Measurements from ENCODE around the gene GANC.

- TF ChIP-seq CREB1 (CRISPR knock-in tag; IDR thresholded peaks at IDR 0.05; ENCODE audit: low read depth) (no peak), POLR2AphosphoS5 (IDR thresholded peaks at IDR 0.05; ENCODE audit: low read depth) (no peak), JUNB (IDR thresholded peaks at IDR 0.05; ENCODE audit: unreplicated experiment) (no peak), EZH2 (IDR thresholded peaks at IDR 0.05; ENCODE audit: low read depth, unreplicated experiment) (no peak), EZH2phosphoT487 (IDR thresholded peaks at IDR 0.05; ENCODE audit: unreplicated experiment) (no peak), NANOG (IDR thresholded peaks at IDR 0.05; ENCODE audit: borderline replicate concordance) (no peak), STAT1 (IDR thresholded peaks at IDR 0.05; ENCODE audit: unreplicated experiment) (no peak), ZNF331 (CRISPR knock-in tag; IDR thresholded peaks at IDR 0.05; ENCODE audit: low read depth) (no peak), ZNF114 (CRISPR knock-in tag; IDR thresholded peaks at IDR 0.05) (no peak)
- TF ChIP-seq, protein P1, sequence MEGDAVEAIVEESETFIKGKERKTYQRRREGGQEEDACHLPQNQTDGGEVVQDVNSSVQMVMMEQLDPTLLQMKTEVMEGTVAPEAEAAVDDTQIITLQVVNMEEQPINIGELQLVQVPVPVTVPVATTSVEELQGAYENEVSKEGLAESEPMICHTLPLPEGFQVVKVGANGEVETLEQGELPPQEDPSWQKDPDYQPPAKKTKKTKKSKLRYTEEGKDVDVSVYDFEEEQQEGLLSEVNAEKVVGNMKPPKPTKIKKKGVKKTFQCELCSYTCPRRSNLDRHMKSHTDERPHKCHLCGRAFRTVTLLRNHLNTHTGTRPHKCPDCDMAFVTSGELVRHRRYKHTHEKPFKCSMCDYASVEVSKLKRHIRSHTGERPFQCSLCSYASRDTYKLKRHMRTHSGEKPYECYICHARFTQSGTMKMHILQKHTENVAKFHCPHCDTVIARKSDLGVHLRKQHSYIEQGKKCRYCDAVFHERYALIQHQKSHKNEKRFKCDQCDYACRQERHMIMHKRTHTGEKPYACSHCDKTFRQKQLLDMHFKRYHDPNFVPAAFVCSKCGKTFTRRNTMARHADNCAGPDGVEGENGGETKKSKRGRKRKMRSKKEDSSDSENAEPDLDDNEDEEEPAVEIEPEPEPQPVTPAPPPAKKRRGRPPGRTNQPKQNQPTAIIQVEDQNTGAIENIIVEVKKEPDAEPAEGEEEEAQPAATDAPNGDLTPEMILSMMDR (conservative IDR thresholded peaks at IDR 0.05; ENCODE audit: low read depth in 2 of 2): no peak
- TF ChIP-seq, protein P2, sequence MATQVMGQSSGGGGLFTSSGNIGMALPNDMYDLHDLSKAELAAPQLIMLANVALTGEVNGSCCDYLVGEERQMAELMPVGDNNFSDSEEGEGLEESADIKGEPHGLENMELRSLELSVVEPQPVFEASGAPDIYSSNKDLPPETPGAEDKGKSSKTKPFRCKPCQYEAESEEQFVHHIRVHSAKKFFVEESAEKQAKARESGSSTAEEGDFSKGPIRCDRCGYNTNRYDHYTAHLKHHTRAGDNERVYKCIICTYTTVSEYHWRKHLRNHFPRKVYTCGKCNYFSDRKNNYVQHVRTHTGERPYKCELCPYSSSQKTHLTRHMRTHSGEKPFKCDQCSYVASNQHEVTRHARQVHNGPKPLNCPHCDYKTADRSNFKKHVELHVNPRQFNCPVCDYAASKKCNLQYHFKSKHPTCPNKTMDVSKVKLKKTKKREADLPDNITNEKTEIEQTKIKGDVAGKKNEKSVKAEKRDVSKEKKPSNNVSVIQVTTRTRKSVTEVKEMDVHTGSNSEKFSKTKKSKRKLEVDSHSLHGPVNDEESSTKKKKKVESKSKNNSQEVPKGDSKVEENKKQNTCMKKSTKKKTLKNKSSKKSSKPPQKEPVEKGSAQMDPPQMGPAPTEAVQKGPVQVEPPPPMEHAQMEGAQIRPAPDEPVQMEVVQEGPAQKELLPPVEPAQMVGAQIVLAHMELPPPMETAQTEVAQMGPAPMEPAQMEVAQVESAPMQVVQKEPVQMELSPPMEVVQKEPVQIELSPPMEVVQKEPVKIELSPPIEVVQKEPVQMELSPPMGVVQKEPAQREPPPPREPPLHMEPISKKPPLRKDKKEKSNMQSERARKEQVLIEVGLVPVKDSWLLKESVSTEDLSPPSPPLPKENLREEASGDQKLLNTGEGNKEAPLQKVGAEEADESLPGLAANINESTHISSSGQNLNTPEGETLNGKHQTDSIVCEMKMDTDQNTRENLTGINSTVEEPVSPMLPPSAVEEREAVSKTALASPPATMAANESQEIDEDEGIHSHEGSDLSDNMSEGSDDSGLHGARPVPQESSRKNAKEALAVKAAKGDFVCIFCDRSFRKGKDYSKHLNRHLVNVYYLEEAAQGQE (IDR thresholded peaks at IDR 0.05; ENCODE audit: unreplicated experiment): no peak
- TF ChIP-seq, protein P3, sequence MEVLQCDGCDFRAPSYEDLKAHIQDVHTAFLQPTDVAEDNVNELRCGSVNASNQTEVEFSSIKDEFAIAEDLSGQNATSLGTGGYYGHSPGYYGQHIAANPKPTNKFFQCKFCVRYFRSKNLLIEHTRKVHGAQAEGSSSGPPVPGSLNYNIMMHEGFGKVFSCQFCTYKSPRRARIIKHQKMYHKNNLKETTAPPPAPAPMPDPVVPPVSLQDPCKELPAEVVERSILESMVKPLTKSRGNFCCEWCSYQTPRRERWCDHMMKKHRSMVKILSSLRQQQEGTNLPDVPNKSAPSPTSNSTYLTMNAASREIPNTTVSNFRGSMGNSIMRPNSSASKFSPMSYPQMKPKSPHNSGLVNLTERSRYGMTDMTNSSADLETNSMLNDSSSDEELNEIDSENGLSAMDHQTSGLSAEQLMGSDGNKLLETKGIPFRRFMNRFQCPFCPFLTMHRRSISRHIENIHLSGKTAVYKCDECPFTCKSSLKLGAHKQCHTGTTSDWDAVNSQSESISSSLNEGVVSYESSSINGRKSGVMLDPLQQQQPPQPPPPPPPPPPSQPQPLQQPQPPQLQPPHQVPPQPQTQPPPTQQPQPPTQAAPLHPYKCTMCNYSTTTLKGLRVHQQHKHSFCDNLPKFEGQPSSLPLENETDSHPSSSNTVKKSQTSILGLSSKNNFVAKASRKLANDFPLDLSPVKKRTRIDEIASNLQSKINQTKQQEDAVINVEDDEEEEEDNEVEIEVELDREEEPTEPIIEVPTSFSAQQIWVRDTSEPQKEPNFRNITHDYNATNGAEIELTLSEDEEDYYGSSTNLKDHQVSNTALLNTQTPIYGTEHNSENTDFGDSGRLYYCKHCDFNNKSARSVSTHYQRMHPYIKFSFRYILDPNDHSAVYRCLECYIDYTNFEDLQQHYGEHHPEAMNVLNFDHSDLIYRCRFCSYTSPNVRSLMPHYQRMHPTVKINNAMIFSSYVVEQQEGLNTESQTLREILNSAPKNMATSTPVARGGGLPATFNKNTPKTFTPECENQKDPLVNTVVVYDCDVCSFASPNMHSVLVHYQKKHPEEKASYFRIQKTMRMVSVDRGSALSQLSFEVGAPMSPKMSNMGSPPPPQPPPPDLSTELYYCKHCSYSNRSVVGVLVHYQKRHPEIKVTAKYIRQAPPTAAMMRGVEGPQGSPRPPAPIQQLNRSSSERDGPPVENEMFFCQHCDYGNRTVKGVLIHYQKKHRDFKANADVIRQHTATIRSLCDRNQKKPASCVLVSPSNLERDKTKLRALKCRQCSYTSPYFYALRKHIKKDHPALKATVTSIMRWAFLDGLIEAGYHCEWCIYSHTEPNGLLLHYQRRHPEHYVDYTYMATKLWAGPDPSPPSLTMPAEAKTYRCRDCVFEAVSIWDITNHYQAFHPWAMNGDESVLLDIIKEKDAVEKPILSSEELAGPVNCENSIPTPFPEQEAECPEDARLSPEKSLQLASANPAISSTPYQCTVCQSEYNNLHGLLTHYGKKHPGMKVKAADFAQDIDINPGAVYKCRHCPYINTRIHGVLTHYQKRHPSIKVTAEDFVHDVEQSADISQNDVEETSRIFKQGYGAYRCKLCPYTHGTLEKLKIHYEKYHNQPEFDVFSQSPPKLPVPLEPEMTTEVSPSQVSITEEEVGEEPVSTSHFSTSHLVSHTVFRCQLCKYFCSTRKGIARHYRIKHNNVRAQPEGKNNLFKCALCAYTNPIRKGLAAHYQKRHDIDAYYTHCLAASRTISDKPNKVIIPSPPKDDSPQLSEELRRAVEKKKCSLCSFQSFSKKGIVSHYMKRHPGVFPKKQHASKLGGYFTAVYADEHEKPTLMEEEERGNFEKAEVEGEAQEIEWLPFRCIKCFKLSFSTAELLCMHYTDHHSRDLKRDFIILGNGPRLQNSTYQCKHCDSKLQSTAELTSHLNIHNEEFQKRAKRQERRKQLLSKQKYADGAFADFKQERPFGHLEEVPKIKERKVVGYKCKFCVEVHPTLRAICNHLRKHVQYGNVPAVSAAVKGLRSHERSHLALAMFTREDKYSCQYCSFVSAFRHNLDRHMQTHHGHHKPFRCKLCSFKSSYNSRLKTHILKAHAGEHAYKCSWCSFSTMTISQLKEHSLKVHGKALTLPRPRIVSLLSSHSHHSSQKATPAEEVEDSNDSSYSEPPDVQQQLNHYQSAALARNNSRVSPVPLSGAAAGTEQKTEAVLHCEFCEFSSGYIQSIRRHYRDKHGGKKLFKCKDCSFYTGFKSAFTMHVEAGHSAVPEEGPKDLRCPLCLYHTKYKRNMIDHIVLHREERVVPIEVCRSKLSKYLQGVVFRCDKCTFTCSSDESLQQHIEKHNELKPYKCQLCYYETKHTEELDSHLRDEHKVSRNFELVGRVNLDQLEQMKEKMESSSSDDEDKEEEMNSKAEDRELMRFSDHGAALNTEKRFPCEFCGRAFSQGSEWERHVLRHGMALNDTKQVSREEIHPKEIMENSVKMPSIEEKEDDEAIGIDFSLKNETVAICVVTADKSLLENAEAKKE (CRISPR knock-in tag; IDR thresholded peaks at IDR 0.05): no peak
- TF ChIP-seq, protein P4, sequence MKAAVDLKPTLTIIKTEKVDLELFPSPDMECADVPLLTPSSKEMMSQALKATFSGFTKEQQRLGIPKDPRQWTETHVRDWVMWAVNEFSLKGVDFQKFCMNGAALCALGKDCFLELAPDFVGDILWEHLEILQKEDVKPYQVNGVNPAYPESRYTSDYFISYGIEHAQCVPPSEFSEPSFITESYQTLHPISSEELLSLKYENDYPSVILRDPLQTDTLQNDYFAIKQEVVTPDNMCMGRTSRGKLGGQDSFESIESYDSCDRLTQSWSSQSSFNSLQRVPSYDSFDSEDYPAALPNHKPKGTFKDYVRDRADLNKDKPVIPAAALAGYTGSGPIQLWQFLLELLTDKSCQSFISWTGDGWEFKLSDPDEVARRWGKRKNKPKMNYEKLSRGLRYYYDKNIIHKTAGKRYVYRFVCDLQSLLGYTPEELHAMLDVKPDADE (IDR thresholded peaks at IDR 0.05): no peak
These were observed 14.9 kb downstream of the GANC start for GRCh38 chr15:42287931-42288330.

Data from GM23338 (cell line).